HG02588 (cell line): ENCODE results near the gene CACNB2.
"Not testable (repeated sequence)": the region's sequence is repeated elsewhere in the genome, so short reads cannot be mapped to it uniquely, and the experiment has no call there.

Source experiments
- ATAC-seq: cut with Tn5 transposase; IDR thresholded peaks from one replicate; pipeline ENCODE4 v1.9.1; 2021; ENCODE audit warnings: mild to moderate bottlenecking, moderate library complexity; ENCODE audit not compliant: unreplicated experiment

The CACNB2 gene

DNA sequence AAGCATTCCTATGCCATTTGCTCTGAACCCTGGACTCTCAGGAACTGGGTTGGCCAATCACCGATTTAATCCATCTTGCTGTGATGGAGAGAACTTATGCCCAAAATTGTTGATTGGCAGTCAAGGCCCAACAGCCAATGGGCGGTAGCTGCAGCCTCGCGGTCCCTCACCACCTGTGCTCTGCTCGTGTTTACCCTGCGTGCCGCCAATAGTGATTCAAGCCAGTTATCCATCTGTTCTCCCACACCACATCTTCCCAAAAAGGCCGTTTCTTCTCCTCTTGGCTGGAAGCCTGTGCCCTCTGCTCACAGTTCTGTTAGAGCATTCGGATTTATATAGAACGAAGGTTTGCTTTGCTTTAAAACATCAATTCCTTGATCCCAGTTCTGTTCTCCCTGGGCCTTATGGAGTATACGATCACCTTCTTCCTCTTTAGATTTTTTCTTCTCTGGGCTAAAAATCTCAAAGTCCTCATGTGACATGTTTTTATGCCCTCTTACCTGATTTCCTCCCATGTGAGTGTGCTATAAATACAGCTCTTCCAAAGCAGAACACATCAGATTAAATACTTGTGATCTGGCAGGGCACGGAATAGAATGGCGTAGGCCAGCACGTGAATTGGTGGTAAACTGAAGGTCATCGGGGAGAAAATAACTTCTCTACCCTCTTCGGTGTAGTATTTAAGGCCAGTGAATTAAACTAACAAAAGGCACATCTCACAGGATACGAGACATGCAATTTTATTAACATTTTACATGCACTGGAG lies 298.3 kb downstream of the CACNB2 start:
- no peak for ATAC-seq

DNA sequence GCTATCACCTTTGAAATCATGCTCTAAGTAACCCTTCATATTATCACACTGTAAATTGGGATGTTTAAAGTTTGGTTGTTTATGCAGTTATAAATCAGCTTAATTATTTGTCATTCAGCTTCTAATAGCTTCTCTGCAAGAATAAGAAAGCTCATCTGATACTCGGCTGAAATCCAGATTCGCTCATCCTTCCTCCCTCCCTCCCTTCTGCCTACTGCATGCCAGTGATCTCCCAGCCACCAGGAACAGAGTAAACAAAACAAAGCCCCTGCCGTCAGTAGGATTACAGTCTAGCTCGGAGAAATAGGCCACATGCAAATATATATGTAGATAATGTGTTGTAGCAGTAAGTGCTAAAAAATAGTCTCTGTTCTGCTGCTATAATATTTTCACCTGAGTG lies 299.4 kb downstream of the CACNB2 start:
- ATAC-seq: no peak

DNA sequence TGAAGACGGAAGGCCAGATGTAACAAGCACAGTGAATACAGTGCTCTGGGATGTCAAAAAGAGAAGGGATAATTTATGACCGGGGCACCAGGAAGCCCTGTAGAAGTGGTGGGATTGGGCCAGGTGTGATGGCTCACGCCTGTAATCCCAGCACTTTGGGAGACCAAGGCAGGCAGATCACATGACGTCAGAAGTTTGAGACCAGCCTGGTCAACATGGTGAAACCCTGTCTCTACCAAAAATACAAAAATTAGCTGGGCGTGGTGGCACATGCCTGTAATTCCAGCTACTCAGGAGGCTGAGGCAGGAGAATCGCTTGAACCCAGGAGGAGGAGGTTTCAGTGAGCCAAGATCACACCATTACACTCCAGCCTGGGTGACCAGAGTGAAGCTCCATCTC lies 305.4 kb downstream of the CACNB2 start:
- ATAC-seq: not testable (repeated sequence)

DNA sequence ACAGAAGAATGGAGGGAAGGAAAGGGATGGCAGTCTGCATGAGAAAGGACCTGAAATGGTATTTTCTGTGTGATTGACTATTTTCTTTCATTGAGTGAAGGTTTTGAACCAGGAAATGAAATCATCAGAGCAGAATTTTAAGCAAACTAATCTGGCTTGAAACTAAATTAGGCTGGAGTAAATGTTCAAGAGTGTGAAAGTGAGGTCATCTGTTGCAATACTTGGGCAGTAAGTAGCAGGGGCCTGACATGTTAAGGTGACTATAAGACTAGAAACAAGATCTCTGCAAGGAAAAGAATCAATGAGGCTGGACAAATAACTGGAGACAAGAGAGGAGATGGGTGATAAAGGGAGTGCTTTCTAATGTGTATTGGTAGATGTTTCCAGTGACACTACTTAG lies 306.0 kb downstream of the CACNB2 start:
- ATAC-seq: no peak

DNA sequence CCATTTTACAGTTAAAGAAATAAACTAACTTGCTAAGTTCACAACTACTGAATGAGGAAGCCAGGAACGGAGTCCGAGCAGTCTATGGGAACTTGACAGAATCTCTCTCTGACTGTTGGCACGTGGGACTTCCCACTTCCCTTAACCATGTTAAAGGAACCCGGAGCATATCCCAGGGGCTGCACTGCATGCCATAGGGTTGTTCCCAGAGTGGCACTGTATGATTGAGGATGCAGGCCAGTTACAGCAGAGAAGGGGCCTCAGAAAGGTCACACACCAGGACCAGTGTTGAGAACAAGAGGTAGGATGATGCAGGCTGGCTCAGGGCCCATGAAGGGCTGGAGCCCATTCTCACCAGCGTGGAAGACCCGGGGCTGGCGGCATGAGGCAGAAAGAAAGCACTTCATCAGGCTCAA lies 309.4 kb downstream of the CACNB2 start:
- ATAC-seq: no peak

DNA sequence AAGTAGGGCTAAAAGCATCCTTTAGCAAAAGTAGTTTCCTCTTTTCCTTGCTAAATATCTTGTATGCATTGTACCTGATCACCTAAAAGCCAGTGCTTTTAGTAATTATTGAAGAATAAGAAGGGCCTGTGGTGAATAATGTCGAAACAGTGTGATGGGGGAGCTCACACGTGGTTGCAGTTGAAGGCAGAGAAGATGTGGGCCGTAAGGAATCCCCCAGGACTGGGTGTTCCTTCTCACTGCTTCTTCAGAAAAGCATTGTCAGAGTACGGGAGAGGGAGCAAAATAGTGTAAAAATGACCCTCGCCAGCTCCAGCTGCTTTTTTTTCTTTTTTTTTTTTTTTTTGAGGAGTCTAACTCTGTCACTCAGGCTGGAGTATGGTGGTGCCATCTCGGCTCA lies 310.1 kb downstream of the CACNB2 start:
- ATAC-seq: no peak

DNA sequence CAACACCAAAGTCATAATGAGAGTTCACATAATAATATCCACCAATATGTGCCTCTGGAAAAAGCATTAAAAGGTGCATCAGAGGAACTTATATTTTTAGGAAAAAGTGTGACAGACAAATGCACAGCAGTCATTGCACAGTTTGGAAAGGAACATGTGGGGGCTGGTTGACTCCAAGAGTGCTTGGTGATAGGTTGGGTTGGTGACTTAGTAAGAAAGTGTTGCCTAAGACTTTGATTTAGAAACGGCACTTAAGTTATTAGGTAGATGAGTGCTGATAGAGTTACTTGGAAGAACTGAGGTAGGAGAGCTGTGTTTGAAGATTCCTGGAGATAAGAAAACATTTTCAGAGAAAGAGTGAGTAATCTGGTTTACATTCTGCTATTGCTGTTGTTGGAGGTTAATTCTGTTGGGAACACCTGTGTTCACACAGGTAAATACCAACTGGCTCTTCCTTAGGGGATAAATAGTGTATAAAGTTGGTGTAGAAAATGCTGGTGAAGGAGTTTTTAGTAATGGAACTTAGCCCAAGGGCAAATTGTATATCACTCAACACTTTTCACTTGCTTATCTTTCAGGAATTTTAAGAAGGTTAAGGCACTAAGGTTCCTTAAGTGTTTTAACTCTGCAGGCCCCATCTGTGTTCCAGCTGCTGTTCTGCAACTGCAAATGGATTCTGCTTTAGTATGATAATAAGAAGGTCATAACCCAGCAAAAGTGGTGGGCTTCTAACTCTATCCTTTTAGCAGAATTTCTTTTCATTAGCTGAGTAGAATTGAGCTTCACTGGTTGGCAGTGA lies 315.1 kb downstream of the CACNB2 start:
- ATAC-seq: no peak

DNA sequence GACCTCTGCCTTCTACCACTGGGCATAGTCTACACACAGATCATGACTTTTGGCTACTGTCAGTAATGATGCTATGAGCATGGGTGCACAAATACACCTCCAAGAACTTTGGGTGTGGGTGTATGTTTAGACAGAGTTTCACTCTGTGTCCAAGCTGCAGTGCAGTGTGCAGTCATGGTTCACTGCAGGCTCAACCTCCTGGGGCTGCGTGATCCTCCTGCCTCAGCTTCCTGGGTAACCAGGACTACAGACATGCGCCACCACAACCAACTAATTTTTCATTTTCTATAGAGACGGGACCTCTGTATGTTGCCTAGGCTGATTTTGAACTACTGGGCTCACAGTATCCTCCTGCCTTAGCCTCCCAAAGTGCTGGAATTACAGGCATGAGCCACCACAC lies 316.8 kb downstream of the CACNB2 start:
- peak; percentile 97 for ATAC-seq

DNA sequence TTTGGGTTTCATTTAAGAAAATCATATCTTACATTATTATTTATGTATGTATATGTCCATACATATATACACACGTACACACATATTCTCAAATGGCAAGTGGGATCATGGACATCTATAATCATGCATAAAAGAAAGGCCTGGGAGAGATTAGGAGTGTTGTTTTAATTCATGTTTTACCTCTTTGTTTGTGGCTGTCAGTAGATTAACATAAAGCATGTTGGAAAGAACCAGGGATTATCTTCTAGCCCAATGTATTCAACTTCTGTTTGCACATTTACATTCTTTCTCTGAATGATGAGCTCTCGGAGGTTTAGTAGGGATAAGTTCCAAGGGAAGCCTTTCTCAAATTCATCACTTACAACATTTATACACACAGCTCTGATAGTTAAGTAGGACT lies 319.8 kb downstream of the CACNB2 start:
- ATAC-seq: no peak

DNA sequence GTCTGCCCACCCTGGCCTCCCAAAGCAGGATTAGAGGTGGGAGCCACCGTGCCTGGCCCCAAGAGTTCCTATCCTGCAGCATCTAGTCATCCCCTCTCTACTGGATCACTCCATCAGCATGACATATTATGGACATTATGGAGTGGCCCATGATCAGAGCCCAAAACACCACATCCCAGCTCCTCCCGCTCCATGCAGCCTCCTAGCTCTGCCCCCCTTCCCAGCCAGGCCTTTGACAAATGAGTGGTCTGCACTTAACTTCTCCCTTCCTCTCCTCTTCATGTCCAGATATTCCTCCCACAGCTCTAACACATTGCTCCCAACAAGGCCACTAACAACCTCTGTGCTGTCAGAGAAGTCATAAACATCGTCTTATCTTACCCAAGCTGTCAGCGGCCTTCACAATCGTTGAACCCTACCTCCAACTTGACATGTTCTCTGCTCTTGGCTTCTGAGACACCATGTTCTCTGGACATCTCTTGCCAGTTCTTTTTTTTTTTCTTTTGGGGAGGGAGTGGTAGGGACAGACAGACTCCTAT lies 323.5 kb downstream of the CACNB2 start:
- ATAC-seq: no peak

DNA sequence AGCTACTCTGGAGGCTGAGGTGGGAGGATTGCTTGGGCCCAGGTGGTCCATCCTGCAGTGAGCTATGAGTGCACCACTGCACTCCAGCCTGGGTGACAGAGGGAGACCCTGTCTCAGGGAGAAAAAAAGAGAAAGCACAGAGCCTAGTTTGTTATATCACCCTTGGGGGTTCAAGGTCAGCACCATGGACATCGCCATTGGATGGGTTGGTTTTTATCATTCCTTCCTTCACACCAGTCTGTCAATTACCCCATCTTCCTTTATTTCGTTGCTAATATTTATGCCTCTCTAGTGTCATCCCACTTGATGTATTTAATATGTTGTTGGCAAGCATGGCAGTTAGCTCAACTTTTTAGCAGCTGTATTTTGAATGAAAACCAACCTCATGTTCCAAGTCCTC lies 328.9 kb downstream of the CACNB2 start:
- no peak for ATAC-seq

DNA sequence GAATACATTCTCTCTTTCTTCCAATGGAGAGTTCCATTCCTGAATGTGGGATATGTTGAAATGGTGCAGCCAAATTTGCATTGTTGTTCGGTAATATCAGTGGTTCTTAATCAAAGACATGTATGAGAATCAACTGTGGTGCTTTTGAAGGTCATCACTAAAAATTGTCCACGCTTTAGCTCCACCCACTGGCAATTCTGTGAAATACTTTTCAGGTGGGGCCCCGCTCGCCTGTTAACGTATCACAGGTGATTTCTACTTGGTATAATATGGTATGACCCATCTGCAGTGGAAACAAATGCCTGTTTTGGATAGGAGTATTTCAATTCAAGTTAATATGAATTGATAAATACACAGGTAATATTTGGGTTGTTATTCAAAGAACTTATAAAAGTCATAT lies 332.8 kb downstream of the CACNB2 start:
- no peak for ATAC-seq

DNA sequence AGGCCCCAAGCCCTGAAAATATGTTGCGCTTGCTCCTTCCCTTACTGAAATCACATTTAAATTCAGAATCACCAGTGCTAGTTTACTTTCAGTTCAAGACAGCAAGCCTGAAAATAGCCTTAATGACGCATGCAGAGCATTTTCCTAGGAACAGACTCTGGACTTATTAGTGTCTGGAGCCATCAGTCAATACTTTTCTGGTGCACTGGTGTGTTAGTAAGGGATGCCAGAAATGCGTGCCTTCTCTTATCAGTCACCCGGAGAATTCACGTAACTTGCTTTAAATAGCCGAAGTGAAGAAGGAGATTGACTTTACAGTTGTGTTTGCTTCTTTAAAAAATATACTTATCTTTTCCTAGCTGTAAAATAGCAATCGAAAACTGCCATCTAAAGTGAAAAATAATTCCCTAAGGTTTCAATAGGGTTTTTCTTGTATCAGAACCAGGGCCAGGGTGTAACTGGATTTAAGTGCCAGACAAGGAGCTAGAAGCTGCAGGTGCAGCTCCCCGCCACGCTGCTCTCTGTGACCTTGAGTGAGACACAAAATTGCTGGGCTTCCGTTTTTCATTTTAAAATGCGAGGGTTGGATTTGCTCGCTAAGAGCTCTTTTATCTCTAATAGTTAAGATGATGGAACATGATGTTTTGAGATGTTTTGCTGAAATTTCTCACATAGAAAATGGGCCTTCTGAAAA lies 333.3 kb downstream of the CACNB2 start:
- no peak for ATAC-seq

DNA sequence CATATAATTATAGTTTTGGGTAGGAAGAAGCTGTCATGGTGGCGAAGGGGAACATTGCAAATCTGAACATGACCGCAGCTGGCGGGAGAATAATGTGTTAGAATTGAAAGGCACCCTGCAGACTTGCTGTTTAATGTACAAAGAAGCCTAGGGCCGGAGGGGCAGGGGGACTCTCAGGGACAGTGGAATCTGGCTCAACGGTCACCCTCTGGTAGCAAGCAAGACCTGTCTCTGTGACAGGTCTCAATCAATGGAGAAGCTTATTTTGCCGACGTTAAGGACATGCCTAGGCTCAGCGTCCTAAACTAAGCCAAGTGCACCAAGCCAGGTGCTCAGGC lies 333.9 kb downstream of the CACNB2 start:
- ATAC-seq: no peak

DNA sequence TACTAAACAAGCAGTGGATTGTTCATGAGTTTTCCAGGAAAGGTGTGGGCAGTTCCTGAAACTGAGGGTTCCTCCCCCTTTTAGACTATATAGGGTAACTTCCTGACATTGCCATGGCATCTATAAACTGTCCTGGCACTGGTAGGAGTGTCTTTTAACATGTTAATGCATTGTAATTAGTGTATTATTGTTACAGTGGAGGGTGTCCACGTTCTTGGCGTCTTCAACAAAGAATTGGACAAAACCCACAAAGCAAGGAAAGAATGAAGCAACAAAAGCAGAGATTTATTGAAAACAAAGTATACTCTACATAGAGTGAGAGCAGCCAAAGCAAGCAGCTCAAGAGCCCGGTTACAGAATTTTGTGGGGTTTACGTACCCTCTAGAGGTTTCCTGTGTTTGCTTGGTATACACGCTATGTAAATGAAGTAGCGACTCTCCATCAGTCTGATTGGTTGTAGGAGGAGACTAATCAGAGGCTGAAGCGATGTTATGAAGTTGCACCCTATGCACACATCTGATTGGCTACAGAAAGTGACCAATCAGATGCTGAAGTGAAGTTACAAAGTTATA lies 335.9 kb downstream of the CACNB2 start:
- no peak for ATAC-seq

DNA sequence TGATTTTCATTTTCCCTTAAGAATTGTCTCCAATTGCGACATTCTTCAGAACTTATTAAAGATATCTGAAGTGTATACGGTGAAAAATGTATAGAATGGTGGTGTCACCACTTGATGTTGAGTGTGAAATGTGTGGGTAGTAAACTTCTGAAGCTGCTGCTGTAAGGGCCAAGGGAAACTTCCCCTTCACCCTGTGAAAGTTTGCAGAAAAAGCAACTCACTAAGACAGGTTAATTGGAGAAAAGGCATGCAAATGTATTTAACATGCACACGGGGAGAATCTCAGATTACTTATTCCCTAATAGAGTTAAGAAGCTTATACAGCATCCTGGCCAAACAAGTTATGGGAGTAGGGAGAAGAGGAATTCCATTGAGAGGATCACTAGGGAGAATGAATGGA lies 338.1 kb downstream of the CACNB2 start:
- no peak for ATAC-seq

DNA sequence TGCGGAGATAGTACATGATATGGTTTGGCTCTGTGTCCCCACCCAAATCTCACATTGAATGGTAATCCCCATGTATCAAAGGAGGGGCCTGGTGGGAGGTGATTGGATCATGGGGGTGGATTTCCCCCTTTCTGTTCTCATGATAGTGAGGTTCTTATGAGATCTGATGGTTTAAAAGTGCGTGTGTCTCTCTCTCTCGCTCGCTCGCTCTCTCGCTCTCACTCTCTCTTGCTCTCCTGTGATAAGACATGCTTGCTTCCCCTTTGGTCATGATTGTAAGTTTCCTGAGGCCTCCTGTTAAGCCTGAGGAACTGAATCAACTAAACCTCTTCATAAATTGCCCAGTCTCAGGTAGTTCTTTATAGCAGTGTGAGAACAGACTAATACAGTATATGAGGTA lies 339.3 kb downstream of the CACNB2 start:
- no peak for ATAC-seq

DNA sequence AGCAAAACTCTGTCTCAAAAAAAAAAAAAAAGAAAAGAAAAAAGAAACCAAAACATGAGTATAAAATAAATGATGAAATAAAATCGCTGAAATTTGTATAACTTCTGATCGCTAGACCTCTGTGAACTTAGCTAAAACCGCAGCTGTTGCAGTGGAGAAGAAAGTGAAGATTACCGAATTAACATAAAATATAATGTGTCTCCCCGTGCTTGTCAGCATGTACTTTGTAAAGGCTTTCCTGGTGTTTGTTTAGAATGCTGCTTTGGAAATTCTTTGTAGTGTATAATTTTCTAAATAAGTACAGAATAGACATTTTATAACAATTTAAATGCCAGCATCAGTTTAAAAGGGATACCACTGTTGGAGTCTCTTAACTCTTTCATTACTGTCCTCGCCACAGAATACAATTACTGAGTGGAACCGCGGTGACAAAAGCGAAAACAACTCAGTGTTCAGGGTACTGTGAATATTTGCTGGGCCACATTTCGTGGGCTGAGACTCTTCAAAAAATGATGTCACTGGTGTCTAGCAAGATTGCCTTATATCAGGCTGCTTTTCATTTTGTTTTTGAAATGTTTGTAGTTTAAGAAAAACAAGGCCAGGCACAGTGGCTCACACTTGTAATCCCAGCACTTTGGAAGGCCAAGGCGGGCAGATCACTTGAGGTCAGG lies 343.4 kb downstream of the CACNB2 start:
- no peak for ATAC-seq

DNA sequence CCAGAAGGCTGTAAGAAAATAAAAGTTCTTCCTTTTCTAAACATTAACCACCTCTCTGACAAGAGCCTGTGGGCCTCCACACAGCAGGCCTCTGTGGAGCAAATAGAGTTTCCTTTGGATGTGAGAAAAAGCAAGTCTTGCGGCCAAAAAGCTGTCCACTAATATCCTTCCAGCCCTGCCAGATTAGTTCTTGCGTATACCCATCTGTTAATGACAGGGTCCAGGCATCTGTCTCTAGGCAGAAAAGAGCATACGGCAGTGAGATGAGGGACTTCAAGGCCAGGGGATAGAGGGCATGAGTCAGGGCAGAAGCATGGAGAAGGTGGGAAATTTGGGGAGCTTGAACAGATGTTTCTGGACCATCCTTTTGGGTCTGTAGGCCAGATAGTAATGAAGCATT lies 346.2 kb downstream of the CACNB2 start:
- no peak for ATAC-seq

DNA sequence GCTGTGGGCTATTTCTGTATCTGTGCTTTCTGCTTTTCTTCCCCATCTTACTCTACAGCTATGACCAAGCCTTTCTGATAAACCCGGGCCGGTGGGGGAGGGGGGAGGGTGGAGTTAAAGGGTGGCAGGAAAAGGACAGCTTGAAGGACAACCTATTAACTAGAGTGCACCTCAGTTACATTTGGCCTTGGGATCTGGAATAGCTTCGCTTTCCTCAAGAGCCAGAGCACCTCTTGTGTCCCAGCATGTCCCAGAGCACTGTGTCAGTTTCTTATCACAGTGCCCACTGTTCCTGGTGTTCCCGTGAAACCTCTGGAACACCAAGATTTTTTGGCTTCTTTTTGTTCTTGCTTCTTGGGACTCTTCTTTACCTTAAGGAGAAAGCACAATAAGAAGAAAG lies 350.5 kb downstream of the CACNB2 start:
- ATAC-seq: no peak
